Measurements from ENCODE around the gene BCAR1. TPM values are rescaled to one million over a fixed set of nuclear protein-coding genes. Genes with fewer than 3 reads are reported as not detected.
"Not testable (repeated sequence)": the region's sequence is repeated elsewhere in the genome, so short reads cannot be mapped to it uniquely, and the experiment has no call there.

BCAR1 gene
- total RNA-seq, 2 donors from 2014 or later, result 110 to 130 TPM

- Histone ChIP-seq H3K36me3 (no peaks in the 10 kb centered on the region), H3K4me3 (no peak overlapping the region), H3K9ac (ENCODE audit: low read depth in 2 of 2, low read length in 2 of 2) (no peak overlapping the region), H3K27ac (no peak overlapping the region), H3K9me3 (no peaks in the 10 kb centered on the region), H3K4me1 (no peaks in the 10 kb centered on the region), H3K27me3 (no peaks in the 10 kb centered on the region)
- intact Hi-C loops (cut with DNase I), result loop anchor here (2.0 kb wide), 1 partner anchor 17 kb away; no protein-coding TSS in a partner anchor
- no peak for TF ChIP-seq CTCF (IDR thresholded peaks at IDR 0.05)
- no peak for DNase-seq
These were observed 43.6 kb downstream of the BCAR1 start for GRCh38 chr16:75207831-75208230.

- no peaks in the 10 kb centered on the region for H3K36me3 ChIP-seq
- H3K4me1 ChIP-seq, result no peaks in the 10 kb centered on the region
- intact Hi-C loops (cut with DNase I), result loop anchor here (2.0 kb wide), 1 partner anchor 18 kb away; no protein-coding TSS in a partner anchor
- no peak within 1 kb of the TSS for H3K27ac ChIP-seq
- no peak for DNase-seq
- H3K9ac ChIP-seq (ENCODE audit: low read depth in 2 of 2, low read length in 2 of 2), result no peak within 1 kb of the TSS
- TF ChIP-seq CTCF (IDR thresholded peaks at IDR 0.05), result no peak
- no peaks in the 10 kb centered on the region for H3K27me3 ChIP-seq
- H3K9me3 ChIP-seq, result no peaks in the 10 kb centered on the region
- H3K4me3 ChIP-seq, result no peak within 1 kb of the TSS
These were observed 44.5 kb downstream of the BCAR1 start, which contains the start of gene CTRB2 for GRCh38 chr16:75206749-75207451. TSS of gene CTRB2 (minus strand) at chr16:75207161. CDS start at chr16:75207141, 20 bp downstream.

GRCh38 chr16:75205961-75206748 is 45.3 kb downstream of the BCAR1 start:
- H3K27ac ChIP-seq; H3K27me3 ChIP-seq; DNase-seq; H3K9me3 ChIP-seq; H3K4me1 ChIP-seq; H3K4me3 ChIP-seq; H3K36me3 ChIP-seq; H3K9ac ChIP-seq (ENCODE audit: low read depth in 2 of 2, low read length in 2 of 2): not testable (repeated sequence)
- intact Hi-C loops (cut with DNase I), result loop anchor here (2.0 kb wide), 1 partner anchor 19 kb away; no protein-coding TSS in a partner anchor

GRCh38 chr16:75205438-75205837 is 46.0 kb downstream of the BCAR1 start:
- DNase-seq; H3K27ac ChIP-seq; H3K4me3 ChIP-seq; intact Hi-C loops (cut with DNase I); H3K4me1 ChIP-seq; H3K9ac ChIP-seq (ENCODE audit: low read depth in 2 of 2, low read length in 2 of 2); H3K9me3 ChIP-seq; H3K36me3 ChIP-seq; H3K27me3 ChIP-seq: not testable (repeated sequence)

- DNase-seq; H3K9me3 ChIP-seq; H3K36me3 ChIP-seq; H3K4me1 ChIP-seq; intact Hi-C loops (cut with DNase I); H3K27me3 ChIP-seq; H3K9ac ChIP-seq (ENCODE audit: low read depth in 2 of 2, low read length in 2 of 2); H3K27ac ChIP-seq; H3K4me3 ChIP-seq: not testable (repeated sequence)
These were observed 46.5 kb downstream of the BCAR1 start for GRCh38 chr16:75204905-75205304.

- no peak for DNase-seq
- intact Hi-C loops (cut with DNase I), result no loop called here
- Histone ChIP-seq H3K9me3 (no peaks in the 10 kb centered on the region), H3K36me3 (no peaks in the 10 kb centered on the region), H3K27ac (no peak overlapping the region), H3K27me3 (no peaks in the 10 kb centered on the region), H3K4me3 (no peak overlapping the region), H3K4me1 (no peaks in the 10 kb centered on the region), H3K9ac (ENCODE audit: low read depth in 2 of 2, low read length in 2 of 2) (no peak overlapping the region)
- TF ChIP-seq CTCF (IDR thresholded peaks at IDR 0.05), result no peak
These were observed 47.0 kb downstream of the BCAR1 start for GRCh38 chr16:75204410-75204758.

All from colonic mucosa (tissue), 4 donors.